SH-SY5Y (cell line): ENCODE measurements around the gene DFFA.

ENCODE experiments used
- GATA2 ChIP-seq: IDR thresholded peaks from 2 replicates; pipeline ENCODE4 v1.6.1; 2011; ENCODE audit warnings: mild to moderate bottlenecking, low read depth, low read length
- GATA3 ChIP-seq: IDR thresholded peaks from 2 replicates; pipeline ENCODE4 v1.6.1; 2011; ENCODE audit warnings: low read depth, mild to moderate bottlenecking, low read length, moderate library complexity

- no peak for TF ChIP-seq GATA2
- no peak for TF ChIP-seq GATA3
Measured at GRCh38 chr1:10473145-10473765, 926 bp upstream of the DFFA start.
